Neural cell (in vitro differentiated cells): ENCODE measurements around the gene CD248.

Experiments used
- EP300 ChIP-seq: fragments of 450-650 bp; conservative IDR thresholded peaks from 2 replicates; pipeline ENCODE4 v1.6.1; 2014; ENCODE audit warnings: antibody characterized with exemption, mild to moderate bottlenecking, moderate library complexity; ENCODE audit not compliant: poor library complexity, severe bottlenecking
- EZH2 ChIP-seq: fragments of 200-600, 300-800 bp; shearing (Covaris generic), sonication (generic); IDR thresholded peaks from 2 replicates; pipeline ENCODE4 v1.6.1; 2014; ENCODE audit warnings: antibody characterized with exemption, low read length, borderline replicate concordance, mild to moderate bottlenecking; ENCODE audit not compliant: insufficient read depth, poor library complexity, severe bottlenecking
- MXI1 ChIP-seq: fragments of 450-650 bp; conservative IDR thresholded peaks from 2 replicates; pipeline ENCODE4 v1.6.1; 2014; ENCODE audit warnings: antibody characterized with exemption, mild to moderate bottlenecking; ENCODE audit not compliant: poor library complexity, severe bottlenecking
- POLR2AphosphoS5 ChIP-seq: IDR thresholded peaks from 2 replicates; pipeline ENCODE4 v1.6.1; 2012
- RAD21 ChIP-seq: fragments of 450-650 bp; conservative IDR thresholded peaks from 2 replicates; pipeline ENCODE4 v1.6.1; 2014; ENCODE audit warnings: antibody characterized with exemption, mild to moderate bottlenecking, moderate library complexity
- SMC3 ChIP-seq: fragments of 450-650 bp; conservative IDR thresholded peaks from 2 replicates; pipeline ENCODE4 v1.6.1; 2014; ENCODE audit warnings: antibody characterized with exemption, mild to moderate bottlenecking, moderate library complexity; ENCODE audit not compliant: poor library complexity
- TAF1 ChIP-seq: IDR thresholded peaks from 2 replicates; pipeline ENCODE4 v1.6.1; 2012; ENCODE audit warnings: low read depth
- TF ChIP-seq, protein P1 (sequence below): fragments of 450-650 bp; IDR thresholded peaks from 2 replicates; pipeline ENCODE4 v1.5.1; 2014; ENCODE audit warnings: antibody characterized with exemption, mild to moderate bottlenecking, moderate library complexity; ENCODE audit not compliant: poor library complexity, severe bottlenecking
- TF ChIP-seq, protein P2 (sequence below): IDR thresholded peaks from 2 replicates; pipeline ENCODE4 v1.6.1; 2012; ENCODE audit warnings: borderline replicate concordance

DNA sequence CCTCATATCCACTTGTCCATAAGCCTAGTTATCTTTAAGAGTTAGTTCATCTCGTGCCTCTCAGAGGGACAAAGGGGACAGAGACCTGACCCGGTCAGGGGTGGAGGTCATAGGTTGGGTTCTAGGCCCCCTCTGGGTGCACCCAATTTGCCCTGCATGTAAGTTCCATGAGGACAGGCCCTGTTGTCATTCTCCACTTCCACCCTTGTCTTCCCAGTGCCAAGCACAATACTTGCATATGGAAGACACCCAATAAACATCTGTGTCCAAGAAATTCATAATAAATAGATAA, 26.6 kb downstream of the CD248 start:
- TF ChIP-seq, protein P1, sequence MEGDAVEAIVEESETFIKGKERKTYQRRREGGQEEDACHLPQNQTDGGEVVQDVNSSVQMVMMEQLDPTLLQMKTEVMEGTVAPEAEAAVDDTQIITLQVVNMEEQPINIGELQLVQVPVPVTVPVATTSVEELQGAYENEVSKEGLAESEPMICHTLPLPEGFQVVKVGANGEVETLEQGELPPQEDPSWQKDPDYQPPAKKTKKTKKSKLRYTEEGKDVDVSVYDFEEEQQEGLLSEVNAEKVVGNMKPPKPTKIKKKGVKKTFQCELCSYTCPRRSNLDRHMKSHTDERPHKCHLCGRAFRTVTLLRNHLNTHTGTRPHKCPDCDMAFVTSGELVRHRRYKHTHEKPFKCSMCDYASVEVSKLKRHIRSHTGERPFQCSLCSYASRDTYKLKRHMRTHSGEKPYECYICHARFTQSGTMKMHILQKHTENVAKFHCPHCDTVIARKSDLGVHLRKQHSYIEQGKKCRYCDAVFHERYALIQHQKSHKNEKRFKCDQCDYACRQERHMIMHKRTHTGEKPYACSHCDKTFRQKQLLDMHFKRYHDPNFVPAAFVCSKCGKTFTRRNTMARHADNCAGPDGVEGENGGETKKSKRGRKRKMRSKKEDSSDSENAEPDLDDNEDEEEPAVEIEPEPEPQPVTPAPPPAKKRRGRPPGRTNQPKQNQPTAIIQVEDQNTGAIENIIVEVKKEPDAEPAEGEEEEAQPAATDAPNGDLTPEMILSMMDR, result no peak
- TF ChIP-seq EZH2, result no peak
- TF ChIP-seq MXI1, result no peak
- TF ChIP-seq EP300, result no peak
- no peak for TF ChIP-seq POLR2AphosphoS5
- TF ChIP-seq, protein P2, sequence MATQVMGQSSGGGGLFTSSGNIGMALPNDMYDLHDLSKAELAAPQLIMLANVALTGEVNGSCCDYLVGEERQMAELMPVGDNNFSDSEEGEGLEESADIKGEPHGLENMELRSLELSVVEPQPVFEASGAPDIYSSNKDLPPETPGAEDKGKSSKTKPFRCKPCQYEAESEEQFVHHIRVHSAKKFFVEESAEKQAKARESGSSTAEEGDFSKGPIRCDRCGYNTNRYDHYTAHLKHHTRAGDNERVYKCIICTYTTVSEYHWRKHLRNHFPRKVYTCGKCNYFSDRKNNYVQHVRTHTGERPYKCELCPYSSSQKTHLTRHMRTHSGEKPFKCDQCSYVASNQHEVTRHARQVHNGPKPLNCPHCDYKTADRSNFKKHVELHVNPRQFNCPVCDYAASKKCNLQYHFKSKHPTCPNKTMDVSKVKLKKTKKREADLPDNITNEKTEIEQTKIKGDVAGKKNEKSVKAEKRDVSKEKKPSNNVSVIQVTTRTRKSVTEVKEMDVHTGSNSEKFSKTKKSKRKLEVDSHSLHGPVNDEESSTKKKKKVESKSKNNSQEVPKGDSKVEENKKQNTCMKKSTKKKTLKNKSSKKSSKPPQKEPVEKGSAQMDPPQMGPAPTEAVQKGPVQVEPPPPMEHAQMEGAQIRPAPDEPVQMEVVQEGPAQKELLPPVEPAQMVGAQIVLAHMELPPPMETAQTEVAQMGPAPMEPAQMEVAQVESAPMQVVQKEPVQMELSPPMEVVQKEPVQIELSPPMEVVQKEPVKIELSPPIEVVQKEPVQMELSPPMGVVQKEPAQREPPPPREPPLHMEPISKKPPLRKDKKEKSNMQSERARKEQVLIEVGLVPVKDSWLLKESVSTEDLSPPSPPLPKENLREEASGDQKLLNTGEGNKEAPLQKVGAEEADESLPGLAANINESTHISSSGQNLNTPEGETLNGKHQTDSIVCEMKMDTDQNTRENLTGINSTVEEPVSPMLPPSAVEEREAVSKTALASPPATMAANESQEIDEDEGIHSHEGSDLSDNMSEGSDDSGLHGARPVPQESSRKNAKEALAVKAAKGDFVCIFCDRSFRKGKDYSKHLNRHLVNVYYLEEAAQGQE, result no peak
- TF ChIP-seq RAD21, result no peak
- no peak for TF ChIP-seq TAF1
- no peak for TF ChIP-seq SMC3
